HG03060 (cell line): ENCODE data around the gene TKT.

Experiments
- ATAC-seq: cut with Tn5 transposase; IDR thresholded peaks from one replicate; pipeline ENCODE4 v1.9.1; 2021; ENCODE audit warnings: low read depth, moderate number of reproducible peaks; ENCODE audit not compliant: unreplicated experiment

Gene TKT

GRCh38 chr3:53199834-53200233, 56.0 kb downstream of the TKT start:
- ATAC-seq: no peak

- no peak for ATAC-seq
These were observed 56.8 kb downstream of the TKT start for GRCh38 chr3:53198996-53199395.

GRCh38 chr3:53198256-53198977, 57.4 kb downstream of the TKT start:
- no peak for ATAC-seq

GRCh38 chr3:53196575-53197407, 59.0 kb downstream of the TKT start:
- ATAC-seq: no peak

GRCh38 chr3:53195602-53196574, 59.9 kb downstream of the TKT start:
- ATAC-seq: no peak

GRCh38 chr3:53195066-53195450, 60.8 kb downstream of the TKT start:
- no peak for ATAC-seq

- ATAC-seq: no peak
These were observed 61.4 kb downstream of the TKT start for GRCh38 chr3:53194210-53195065.

- no peak for ATAC-seq
These were observed 62.2 kb downstream of the TKT start for GRCh38 chr3:53193466-53194209.

GRCh38 chr3:53192608-53193007, 63.2 kb downstream of the TKT start:
- no peak for ATAC-seq

GRCh38 chr3:53191836-53192480, 63.9 kb downstream of the TKT start:
- no peak for ATAC-seq

GRCh38 chr3:53190659-53191058, 65.2 kb downstream of the TKT start:
- ATAC-seq: no peak

- ATAC-seq: no peak
These were observed 66.5 kb downstream of the TKT start for GRCh38 chr3:53189276-53189675.

GRCh38 chr3:53188720-53189119, 67.1 kb downstream of the TKT start:
- no peak for ATAC-seq

GRCh38 chr3:53188136-53188685, 67.6 kb downstream of the TKT start:
- no peak for ATAC-seq

- ATAC-seq: no peak
These were observed 68.4 kb downstream of the TKT start for GRCh38 chr3:53187430-53187829.

GRCh38 chr3:53186726-53187125, 69.1 kb downstream of the TKT start:
- no peak for ATAC-seq

- ATAC-seq: no peak
These were observed 69.9 kb downstream of the TKT start for GRCh38 chr3:53185761-53186465.

GRCh38 chr3:53184701-53185100, 71.1 kb downstream of the TKT start:
- ATAC-seq: no peak
